NCI-H526 treated with DMSO at 0.1 percent for 48 hours (cell line): Measurements from ENCODE around the gene PRR15L.
"Not testable (repeated sequence)": the region's sequence is repeated elsewhere in the genome, so short reads cannot be mapped to it uniquely, and the experiment has no call there.

ENCODE experiments used
- DNase-seq: peaks from one replicate; lab custom pipeline; 2025; lab: John Stamatoyannopoulos, UW

The PRR15L gene

GRCh38 chr17:47957591-47958490 lies at the start of gene PRR15L:
Gene PRR15L, minus strand, starts transcription at chr17:47957883. Its CDS starts 4,649 bp downstream, at chr17:47953234.
- DNase-seq, result peak; percentile 99

- DNase-seq, result no peak
Observed at GRCh38 chr17:48006936-48007709, 49.4 kb upstream of the PRR15L start.

- DNase-seq, result no peak
Observed at GRCh38 chr17:48004983-48005382, 47.3 kb upstream of the PRR15L start.

DNA sequence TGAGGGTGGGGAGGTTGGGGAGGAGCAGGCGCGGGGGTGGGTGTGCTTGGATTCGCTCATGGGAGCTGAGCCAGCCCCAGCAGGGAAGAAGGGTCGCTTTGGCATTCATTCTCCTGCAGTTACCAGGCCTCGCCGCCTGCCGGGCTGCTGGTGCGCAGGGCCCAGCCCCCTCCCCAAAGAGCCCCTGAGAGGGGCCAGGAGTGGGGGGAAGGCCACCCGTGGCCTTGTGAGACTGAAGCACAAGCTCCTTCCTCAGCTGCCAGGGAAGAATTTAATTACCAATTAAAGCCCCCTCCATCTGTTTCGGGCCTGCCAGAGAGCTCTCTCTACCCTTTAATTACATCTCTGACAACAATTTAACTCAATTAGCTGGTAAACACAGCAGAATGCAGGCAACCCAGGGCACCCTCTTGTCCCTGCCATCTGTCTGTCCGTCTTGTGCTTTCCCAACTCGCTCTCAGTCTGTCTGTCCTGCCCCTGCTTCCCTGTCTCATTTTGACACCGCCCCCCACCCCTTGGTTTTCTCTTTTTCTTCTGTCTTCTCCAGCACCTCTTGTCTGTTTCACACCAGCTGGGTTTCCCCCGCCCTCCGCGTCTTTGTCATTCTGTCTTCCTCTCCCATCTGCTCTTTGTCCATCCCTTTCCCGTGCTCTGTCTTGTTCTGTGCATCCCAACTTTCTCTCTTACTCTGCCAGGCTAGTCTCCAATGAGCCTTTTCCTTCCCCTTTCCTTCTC lies 45.9 kb upstream of the PRR15L start:
- no peak for DNase-seq

- DNase-seq, result no peak
Observed at GRCh38 chr17:48002916-48003416, 45.3 kb upstream of the PRR15L start.

DNA sequence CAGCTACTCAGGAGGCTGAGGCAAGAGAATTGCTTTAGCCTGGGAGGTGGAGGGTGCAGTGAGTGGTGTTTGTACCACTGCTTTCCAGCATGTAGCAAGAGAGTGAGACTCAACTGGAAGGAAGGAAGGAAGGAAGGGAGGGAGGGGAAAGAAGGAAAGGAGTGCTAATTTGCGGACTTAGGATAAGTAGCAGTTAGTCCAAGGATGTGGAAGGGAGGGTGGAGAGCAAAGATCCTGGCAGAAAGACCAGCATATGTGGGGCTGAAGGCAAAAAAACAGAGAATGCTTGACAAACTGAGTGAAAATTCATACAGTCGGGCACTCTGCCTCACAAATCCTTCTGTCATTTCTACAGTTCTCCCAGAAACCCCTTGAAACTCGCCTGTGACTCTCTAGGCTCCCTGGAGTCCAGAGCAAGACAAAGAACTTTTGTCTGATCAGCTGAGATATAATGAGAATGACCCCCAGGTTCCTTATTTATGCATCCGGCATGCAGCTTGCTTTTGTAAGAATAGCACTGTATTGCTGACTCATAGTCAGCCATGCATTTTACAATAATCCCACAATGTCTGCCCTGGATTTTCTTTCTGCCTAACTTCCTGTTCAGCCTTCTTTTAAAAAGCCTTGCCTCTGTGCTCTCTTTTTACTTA lies 44.7 kb upstream of the PRR15L start:
- peak; percentile 49 for DNase-seq

DNA sequence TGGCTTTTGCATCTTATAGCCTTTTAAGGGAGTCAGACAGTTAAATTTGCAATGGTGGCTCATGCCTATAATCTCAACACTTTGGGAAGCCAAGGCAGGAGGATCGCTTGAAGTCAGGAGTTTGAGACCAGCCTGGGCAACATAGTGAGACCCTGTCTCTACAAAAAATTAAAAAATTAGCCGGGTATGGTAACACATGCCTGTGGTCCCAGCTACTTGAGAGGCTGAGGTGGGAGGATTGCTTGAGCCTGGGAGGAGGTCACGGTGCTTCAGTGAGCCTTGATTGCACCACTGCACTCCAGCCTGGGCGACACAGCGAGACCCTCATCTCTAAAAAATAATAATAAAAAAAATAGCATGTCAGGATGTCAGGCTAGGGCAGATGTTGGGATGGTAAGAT lies 44.0 kb upstream of the PRR15L start:
- not testable (repeated sequence) for DNase-seq

- DNase-seq, result no peak
Observed at GRCh38 chr17:48001197-48001596, 43.5 kb upstream of the PRR15L start.

GRCh38 chr17:47999582-47999981 lies 41.9 kb upstream of the PRR15L start:
- no peak for DNase-seq

GRCh38 chr17:47998044-47998443 lies 40.4 kb upstream of the PRR15L start:
- DNase-seq, result no peak

DNA sequence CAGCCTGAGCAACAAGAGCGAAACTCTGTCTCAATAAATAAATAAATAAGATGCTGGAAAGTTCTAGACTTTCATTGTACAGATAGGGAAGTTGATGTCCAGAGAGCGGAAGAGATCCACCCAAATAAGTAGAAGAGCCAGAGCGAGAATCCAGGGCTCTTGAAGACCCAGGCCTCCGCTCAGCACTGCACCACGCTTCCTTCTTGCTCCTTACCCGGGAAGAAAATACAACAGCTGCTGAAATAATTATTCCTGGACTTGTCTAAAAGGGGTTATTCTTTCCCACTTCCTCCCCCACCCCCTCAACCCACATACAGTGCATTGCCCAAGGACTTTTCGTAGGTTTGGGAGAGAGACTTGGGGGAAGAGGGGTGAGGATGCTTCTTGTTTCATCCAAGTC lies 39.9 kb upstream of the PRR15L start:
- no peak for DNase-seq

- DNase-seq, result no peak
Observed at GRCh38 chr17:47996201-47996600, 38.5 kb upstream of the PRR15L start.

DNA sequence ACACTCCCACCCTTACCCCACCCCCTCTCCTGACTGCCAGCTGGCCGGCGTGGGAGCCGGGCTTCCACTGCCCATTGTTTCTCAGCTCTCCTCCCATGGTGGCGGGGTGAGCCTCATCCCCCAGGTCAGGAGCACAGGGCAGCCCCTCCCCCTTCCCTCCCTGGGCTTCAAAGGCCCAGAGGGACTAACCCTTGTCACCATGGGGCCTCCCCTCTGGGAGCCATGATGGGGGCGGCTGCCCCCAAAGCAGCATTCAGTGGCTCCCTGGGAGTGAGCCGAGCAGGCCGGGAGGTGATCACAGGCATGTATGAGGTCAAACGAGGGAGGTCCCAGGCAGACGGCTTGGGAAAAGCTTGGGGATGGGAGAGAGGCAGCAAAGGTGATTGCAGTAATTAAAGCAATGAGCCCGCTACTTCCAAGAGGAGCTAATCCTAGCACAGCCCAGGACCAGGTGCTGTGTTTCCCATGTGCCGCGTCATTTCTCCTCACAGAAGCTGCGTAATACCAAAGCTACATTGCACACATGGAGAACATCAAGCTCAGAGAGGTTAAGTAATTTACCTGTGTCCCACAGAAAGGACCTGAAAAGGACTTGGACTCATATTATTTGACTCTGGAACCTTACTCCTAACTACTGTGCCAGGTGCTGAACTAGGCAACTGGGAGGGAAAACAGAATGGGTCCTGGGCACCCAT lies 37.7 kb upstream of the PRR15L start:
- no peak for DNase-seq

- DNase-seq, result no peak
Observed at GRCh38 chr17:47994724-47995123, 37.0 kb upstream of the PRR15L start.

- no peak for DNase-seq
Observed at GRCh38 chr17:47993964-47994363, 36.3 kb upstream of the PRR15L start.

DNA sequence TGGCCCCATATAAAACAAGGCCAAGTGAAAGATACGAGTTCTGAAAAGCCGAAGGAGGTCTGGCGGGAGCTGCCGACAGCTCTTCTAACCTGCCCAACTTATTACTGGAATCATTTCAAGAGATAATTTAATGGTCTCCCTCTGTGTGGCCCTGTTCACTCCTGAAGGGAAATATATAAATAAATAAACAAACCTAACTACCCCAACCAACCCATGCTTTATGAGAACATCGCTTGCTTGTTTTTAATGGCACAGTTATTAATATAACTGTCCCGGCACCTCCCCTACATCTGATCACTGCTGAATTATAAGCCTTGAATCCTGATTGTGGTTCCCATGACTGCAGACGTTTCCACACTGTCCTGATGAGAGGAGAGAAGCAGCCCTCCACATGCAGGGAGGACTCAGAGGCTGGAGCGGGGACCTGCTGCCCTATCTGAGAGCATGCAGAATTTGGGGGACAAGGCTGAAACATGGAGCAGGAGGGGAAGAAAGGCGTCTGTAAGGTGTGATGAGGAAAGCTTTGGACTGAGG lies 35.4 kb upstream of the PRR15L start:
- no peak for DNase-seq

GRCh38 chr17:47992216-47992615 lies 34.5 kb upstream of the PRR15L start:
- no peak for DNase-seq

GRCh38 chr17:47990962-47991731 lies 33.5 kb upstream of the PRR15L start:
- no peak for DNase-seq

DNA sequence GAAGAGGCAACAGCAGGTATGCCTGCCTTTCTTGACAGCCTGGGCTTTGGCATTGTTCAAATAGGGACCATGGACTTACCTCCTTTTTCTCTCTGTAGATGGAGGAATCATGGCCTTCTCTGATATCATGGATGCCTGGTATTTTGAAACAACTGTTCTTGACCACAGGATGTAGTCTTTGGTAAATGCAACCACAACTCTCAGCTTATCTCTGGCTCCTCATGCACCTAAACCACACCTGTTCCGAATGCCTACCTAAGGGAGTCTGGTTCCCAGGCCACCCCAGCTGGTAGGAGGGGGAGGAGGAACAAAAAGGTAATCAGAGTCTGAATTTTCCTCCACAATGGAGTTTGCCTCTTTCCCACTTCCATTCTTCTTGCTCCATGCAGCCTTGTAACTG lies 32.0 kb upstream of the PRR15L start:
- no peak for DNase-seq

DNA sequence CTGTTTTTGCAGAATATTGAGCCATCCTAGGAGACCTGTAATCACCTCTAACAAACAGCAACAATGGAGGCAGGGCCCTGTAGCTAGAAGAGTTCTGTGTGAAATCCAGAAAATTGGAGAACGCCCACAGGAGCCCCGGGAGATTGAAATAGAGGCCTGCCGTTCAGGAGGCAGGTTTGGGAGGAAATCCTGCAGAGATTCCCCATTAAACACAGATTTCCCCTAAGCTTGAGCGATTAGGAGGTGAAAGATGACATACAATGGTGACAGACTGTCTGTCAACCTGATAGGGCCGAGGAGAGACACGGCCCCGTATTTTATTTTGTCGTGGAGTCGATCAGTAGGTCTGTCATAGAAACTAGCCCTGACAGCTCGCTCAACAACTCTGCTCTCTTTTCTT lies 31.5 kb upstream of the PRR15L start:
- no peak for DNase-seq
